Vagina (tissue), 2 donors: ENCODE data around the gene DPF3. TPM values are rescaled to one million over a fixed set of nuclear protein-coding genes. Genes with fewer than 3 reads are reported as not detected.

Experiments
- DNase-seq, 2 donors: peaks; one replicate each; pipeline ENCODE4 v3.0.0-alpha.2; 2017; ENCODE audit errors: extremely low spot score in 2 of 2
- H3K27ac ChIP-seq: fragments of 200-600 bp; sonication (generic); one replicate; pipeline ENCODE4 v1.5.1; 2019
- H3K27me3 ChIP-seq: fragments of 200-600 bp; sonication (generic); one replicate; pipeline ENCODE4 v1.5.1; 2019
- H3K36me3 ChIP-seq, 2 donors: fragments of 200-600 bp; sonication (generic); one replicate each; pipeline ENCODE4 v1.5.1; 2017 to 2019
- H3K4me1 ChIP-seq: fragments of 200-600 bp; sonication (generic); one replicate; pipeline ENCODE4 v1.5.1; 2019
- H3K4me3 ChIP-seq, 2 donors: fragments of 200-600 bp; sonication (generic); 1 replicate in 1 of 2; 2 replicates in 1 of 2; pipeline ENCODE4 v1.5.1; 2016 to 2019
- H3K9me3 ChIP-seq: fragments of 200-600 bp; sonication (generic); one replicate; pipeline ENCODE4 v1.5.1; 2019
- POLR2A ChIP-seq, 2 donors: fragments of 450-650 bp; IDR thresholded peaks; one replicate each; pipeline ENCODE4 v1.6.1; 2017; ENCODE audit warnings: antibody characterized with exemption in 2 of 2, mild to moderate bottlenecking in 2 of 2, moderate library complexity in 2 of 2
- POLR2AphosphoS5 ChIP-seq, 2 donors: sonication (generic); formaldehyde crosslinking; IDR thresholded peaks; one replicate each; pipeline ENCODE4 v1.9.0; 2017; ENCODE audit warnings: antibody characterized with exemption in 2 of 2, mild to moderate bottlenecking in 2 of 2, low read depth in 1 of 2; ENCODE audit not compliant: insufficient read depth in 1 of 2
- intact Hi-C: fragments of 100-400 bp; cut with DNase I; formaldehyde crosslinking; loops from one replicate; pipeline ENCODE4 v1.15.1; 2023
- total RNA-seq: library from RNA; depleted of rRNA; stranded (reverse); fragments of >200 nt; gene quantifications from one replicate; pipeline ENCODE4 v1.2.3, GENCODE V29; 2016
- TF ChIP-seq, protein P1 (sequence below), 3 experiments: fragments of 450-650 bp in 2 of 3; fragments of 200-600 bp in 1 of 3; sonication (generic) in 1 of 3; IDR thresholded peaks; one replicate each; pipeline ENCODE4 v1.5.1; 2017 to 2019; ENCODE audit warnings: antibody characterized with exemption in 3 of 3, mild to moderate bottlenecking in 2 of 3, moderate library complexity in 2 of 3

The DPF3 gene
- total RNA-seq, 1 donor from 2014 or later, result not detected

DNA sequence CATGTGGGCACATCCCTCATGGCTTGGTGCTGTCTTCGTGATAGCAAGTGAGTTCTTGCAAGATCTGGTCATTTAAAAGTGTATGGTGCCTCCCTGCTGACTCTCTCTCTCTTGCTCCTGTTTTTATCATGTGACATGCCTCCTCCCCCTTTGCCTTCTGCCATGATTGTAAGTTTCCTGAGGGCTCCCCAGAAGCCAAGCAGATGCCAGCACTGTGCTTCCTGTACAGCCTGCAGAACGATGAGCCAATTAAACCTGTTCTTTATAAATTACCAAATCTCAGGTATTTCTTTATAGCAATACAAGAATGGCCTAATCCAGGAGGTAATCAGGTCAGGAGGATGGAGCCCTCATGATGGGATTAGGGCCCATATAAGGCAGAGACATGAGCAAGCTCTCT lies 116.3 kb downstream of the DPF3 start:
- intact Hi-C loops, result no loop called here

DNA sequence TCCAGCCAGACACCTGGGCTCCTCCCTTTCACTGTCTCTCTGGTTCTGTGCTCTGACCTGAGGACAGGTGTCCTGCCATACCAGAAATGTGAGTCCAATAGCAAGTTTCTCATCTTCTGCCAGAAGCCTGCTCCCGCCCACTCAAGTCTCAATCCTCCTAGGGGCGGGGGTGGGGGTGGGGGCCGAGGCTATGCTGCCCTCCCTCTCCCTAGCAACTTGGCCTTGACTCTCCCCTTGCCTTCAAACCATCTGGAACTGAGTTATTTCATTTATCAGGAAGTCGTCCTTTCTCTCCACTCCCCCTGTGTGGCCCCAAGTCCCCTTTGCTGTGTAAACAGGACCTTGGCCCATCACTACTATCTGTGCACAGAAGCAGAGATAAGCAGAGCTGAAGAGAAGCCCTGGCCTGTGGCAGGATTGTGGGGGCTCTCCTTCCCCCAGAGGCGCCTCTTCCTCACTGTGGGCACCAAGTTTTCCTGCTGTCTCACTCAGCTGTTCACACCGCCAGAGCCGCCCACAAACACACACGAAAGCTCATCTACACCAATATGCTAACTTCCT lies 117.1 kb downstream of the DPF3 start:
- Histone ChIP-seq H3K27ac (no peak overlapping the region), H3K27me3 (no peaks in the 10 kb centered on the region), H3K36me3 (no peaks in the 10 kb centered on the region), H3K9me3 (no peaks in the 10 kb centered on the region), H3K4me3 (no peak overlapping the region), H3K4me1 (no peaks in the 10 kb centered on the region)
- DNase-seq, result peak; percentile 6 to 40
- intact Hi-C loops, result no loop called here
- TF ChIP-seq POLR2AphosphoS5 (IDR thresholded peaks at IDR 0.05; ENCODE audit: insufficient read depth in 1 of 2, low read depth in 1 of 2) (no peak), POLR2A (IDR thresholded peaks at IDR 0.05) (no peak)
- TF ChIP-seq, protein P1, sequence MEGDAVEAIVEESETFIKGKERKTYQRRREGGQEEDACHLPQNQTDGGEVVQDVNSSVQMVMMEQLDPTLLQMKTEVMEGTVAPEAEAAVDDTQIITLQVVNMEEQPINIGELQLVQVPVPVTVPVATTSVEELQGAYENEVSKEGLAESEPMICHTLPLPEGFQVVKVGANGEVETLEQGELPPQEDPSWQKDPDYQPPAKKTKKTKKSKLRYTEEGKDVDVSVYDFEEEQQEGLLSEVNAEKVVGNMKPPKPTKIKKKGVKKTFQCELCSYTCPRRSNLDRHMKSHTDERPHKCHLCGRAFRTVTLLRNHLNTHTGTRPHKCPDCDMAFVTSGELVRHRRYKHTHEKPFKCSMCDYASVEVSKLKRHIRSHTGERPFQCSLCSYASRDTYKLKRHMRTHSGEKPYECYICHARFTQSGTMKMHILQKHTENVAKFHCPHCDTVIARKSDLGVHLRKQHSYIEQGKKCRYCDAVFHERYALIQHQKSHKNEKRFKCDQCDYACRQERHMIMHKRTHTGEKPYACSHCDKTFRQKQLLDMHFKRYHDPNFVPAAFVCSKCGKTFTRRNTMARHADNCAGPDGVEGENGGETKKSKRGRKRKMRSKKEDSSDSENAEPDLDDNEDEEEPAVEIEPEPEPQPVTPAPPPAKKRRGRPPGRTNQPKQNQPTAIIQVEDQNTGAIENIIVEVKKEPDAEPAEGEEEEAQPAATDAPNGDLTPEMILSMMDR (IDR thresholded peaks at IDR 0.05), result no peak

More for the DNA sequence above, 116.3 kb downstream of the DPF3 start:
- H3K9me3 ChIP-seq, result no peaks in the 10 kb centered on the region
- no peak for DNase-seq
- no peaks in the 10 kb centered on the region for H3K36me3 ChIP-seq
- no peak overlapping the region for H3K4me3 ChIP-seq
- no peaks in the 10 kb centered on the region for H3K27me3 ChIP-seq
- TF ChIP-seq POLR2A (IDR thresholded peaks at IDR 0.05), result no peak
- TF ChIP-seq, protein P1 (IDR thresholded peaks at IDR 0.05), result no peak
- no peak for TF ChIP-seq POLR2AphosphoS5 (IDR thresholded peaks at IDR 0.05; ENCODE audit: insufficient read depth in 1 of 2, low read depth in 1 of 2)
- no peaks in the 10 kb centered on the region for H3K4me1 ChIP-seq
- no peak overlapping the region for H3K27ac ChIP-seq

DNA sequence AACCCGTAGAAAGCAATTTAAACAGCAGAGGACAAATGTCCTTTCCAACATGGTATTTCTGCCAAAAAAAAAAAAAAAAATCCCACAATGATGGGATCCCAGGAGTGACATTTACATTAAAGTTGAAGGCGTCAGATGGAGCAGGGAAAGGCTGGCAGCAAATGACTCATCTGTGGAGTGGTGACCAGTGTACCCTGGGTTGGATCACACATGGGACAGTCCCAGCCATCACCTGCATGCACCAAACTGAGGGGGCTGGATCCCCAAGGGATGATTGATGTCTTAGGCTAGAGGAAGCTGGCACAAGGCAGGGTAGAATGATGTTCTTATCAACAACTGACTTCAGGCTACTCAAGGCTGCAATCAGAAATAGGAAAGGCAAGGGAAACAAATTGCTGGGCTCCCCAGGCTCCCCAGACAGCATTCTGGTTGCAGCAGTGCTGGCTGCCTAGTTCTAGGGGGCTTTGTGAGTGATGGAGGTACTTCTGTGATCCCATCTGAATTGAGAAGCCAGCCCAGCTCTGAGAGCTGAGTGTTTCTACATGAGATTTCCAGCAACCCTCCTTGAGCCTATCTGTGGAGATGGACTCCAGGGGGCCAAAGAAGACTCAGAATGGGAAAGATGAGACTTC lies 117.9 kb downstream of the DPF3 start:
- Histone ChIP-seq H3K9me3 (no peaks in the 10 kb centered on the region), H3K4me3 (no peak overlapping the region), H3K4me1 (no peaks in the 10 kb centered on the region), H3K36me3 (no peaks in the 10 kb centered on the region), H3K27ac (no peak overlapping the region), H3K27me3 (no peaks in the 10 kb centered on the region)
- intact Hi-C loops, result no loop called here
- no peak for TF ChIP-seq POLR2AphosphoS5 (IDR thresholded peaks at IDR 0.05; ENCODE audit: insufficient read depth in 1 of 2, low read depth in 1 of 2)
- no peak for TF ChIP-seq POLR2A (IDR thresholded peaks at IDR 0.05)
- TF ChIP-seq, protein P1 (IDR thresholded peaks at IDR 0.05), result no peak
- peak; percentile 42 to 88 for DNase-seq

DNA sequence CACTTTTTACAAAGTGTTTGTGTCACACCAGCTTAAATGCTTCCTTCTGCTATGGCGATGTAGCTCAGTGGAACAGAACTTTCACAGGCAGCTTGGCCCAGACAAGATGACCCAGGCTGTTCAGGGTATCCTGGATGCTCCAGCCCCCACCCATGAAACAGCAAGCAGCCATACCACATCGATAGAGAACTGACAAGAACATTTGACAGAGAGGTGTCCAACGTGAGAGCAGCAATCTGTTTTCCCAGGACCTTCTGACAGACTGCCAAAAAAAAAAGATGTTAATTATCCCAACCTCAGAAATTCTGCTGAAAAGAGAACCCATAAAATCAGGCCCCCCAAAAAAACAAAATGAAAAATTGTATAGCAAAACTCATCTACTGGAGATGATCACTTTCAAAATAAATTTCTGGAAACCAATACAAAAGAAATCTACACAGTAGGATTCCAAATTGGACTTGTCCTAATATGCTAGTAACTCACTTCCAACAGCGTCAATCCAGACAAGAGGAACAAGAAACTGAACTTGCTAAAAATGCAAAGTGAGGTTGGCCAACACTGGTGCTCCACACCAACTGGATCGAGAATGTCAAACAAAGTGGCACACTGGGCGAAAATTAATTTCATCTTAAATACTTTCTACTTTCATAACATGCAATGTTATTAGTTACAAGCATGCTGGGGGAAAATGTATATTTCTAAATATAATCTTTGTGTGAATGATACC lies 118.8 kb downstream of the DPF3 start:
- H3K9me3 ChIP-seq, result no peaks in the 10 kb centered on the region
- intact Hi-C loops, result no loop called here
- DNase-seq, result no peak
- H3K27ac ChIP-seq, result no peak overlapping the region
- no peaks in the 10 kb centered on the region for H3K4me1 ChIP-seq
- H3K27me3 ChIP-seq, result no peaks in the 10 kb centered on the region
- no peak overlapping the region for H3K4me3 ChIP-seq
- H3K36me3 ChIP-seq, result no peaks in the 10 kb centered on the region
- TF ChIP-seq, protein P1 (IDR thresholded peaks at IDR 0.05), result no peak
- TF ChIP-seq POLR2AphosphoS5 (IDR thresholded peaks at IDR 0.05; ENCODE audit: insufficient read depth in 1 of 2, low read depth in 1 of 2), result no peak
- TF ChIP-seq POLR2A (IDR thresholded peaks at IDR 0.05), result no peak

DNA sequence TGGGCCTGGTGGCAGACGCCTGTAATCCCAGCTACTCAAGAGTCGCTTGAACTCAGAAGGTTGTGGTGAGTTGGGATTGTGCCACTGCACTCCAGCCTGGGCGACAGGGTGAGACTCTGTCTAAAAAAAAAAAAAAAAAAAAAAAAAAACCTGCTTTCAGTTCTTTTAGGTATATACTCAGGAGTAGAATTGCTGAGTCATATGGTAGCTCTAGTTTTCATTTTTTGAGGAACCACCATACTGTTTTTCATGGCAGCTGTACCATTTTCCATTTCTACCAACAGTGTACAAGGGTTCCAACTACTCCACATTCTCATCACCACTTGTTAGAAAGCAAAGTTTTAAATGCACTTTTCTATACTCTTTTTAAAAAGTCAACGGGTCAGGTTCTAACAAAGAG lies 119.8 kb downstream of the DPF3 start:
- H3K27me3 ChIP-seq, result no peaks in the 10 kb centered on the region
- no peaks in the 10 kb centered on the region for H3K36me3 ChIP-seq
- no peaks in the 10 kb centered on the region for H3K4me1 ChIP-seq
- H3K4me3 ChIP-seq, result no peak overlapping the region
- no peak overlapping the region for H3K27ac ChIP-seq
- H3K9me3 ChIP-seq, result no peaks in the 10 kb centered on the region
- DNase-seq, result no peak
- TF ChIP-seq, protein P1 (IDR thresholded peaks at IDR 0.05), result no peak
- TF ChIP-seq POLR2A (IDR thresholded peaks at IDR 0.05), result no peak
- TF ChIP-seq POLR2AphosphoS5 (IDR thresholded peaks at IDR 0.05; ENCODE audit: insufficient read depth in 1 of 2, low read depth in 1 of 2), result no peak
- intact Hi-C loops, result no loop called here
